ENCODE measurements around the gene TSLP.

The TSLP gene

GRCh38 chr5:111071413-111071812 is at the start of gene TSLP:
TSS of gene TSLP (plus strand) at chr5:111071713. CDS start at chr5:111071891, 178 bp downstream.
- H3K9ac ChIP-seq (ENCODE audit: low read depth, low read length): no peak within 1 kb of the TSS
- no peak within 1 kb of the TSS for H2AFZ ChIP-seq (ENCODE audit: low read depth, low read length)
- no peak within 1 kb of the TSS for H3K4me2 ChIP-seq (ENCODE audit: insufficient read depth, low read length)

GRCh38 chr5:111022301-111022700 is 49.2 kb upstream of the TSLP start:
- Histone ChIP-seq H3K27me3 (ENCODE audit: insufficient read depth, low read length, poor library complexity) (no peaks in the 10 kb centered on the region), H3K9me3 (ENCODE audit: insufficient read depth, low read length, severe bottlenecking) (no peaks in the 10 kb centered on the region), H3K36me3 (ENCODE audit: insufficient read depth, low read length) (no peaks in the 10 kb centered on the region), H3K9ac (ENCODE audit: low read depth, low read length) (no peak overlapping the region), H3K4me2 (ENCODE audit: insufficient read depth, low read length) (no peak overlapping the region), H3K79me2 (ENCODE audit: insufficient read depth, low read length) (no peaks in the 10 kb centered on the region), H3K4me1 (ENCODE audit: insufficient read depth, low read length) (no peaks in the 10 kb centered on the region), H3K27ac (ENCODE audit: low read length) (no peak overlapping the region), H3K4me3 (ENCODE audit: low read depth in 1 of 2, low read length in 2 of 2) (no peak overlapping the region), H4K20me1 (ENCODE audit: insufficient read depth, low read length) (no peaks in the 10 kb centered on the region), H2AFZ (ENCODE audit: low read depth, low read length) (no peak overlapping the region)
- TF ChIP-seq EZH2 (IDR thresholded peaks at IDR 0.05; ENCODE audit: borderline replicate concordance, low read depth, low read length, severe bottlenecking): no peak
- no peak for TF ChIP-seq CTCF (IDR thresholded peaks at IDR 0.05; ENCODE audit: borderline replicate concordance, extremely low read depth, low read length, poor library complexity, severe bottlenecking)
- ATAC-seq (ENCODE audit: insufficient read depth, low read depth) (no peak), DNase-seq (no peak)

More at GRCh38 chr5:111071413-111071812, at the start of gene TSLP:
- Histone ChIP-seq H3K9me3 (ENCODE audit: insufficient read depth, low read length, severe bottlenecking) (no peaks in the 10 kb centered on the region), H4K20me1 (ENCODE audit: insufficient read depth, low read length) (no peaks in the 10 kb centered on the region), H3K36me3 (ENCODE audit: insufficient read depth, low read length) (no peaks in the 10 kb centered on the region), H3K27me3 (ENCODE audit: insufficient read depth, low read length, poor library complexity) (peaks cover 22% of the 10 kb centered on the region), H3K27ac (ENCODE audit: low read length) (no peak within 1 kb of the TSS), H3K4me3 (ENCODE audit: low read depth in 1 of 2, low read length in 2 of 2) (no peak within 1 kb of the TSS), H3K4me1 (ENCODE audit: insufficient read depth, low read length) (no peaks in the 10 kb centered on the region), H3K79me2 (ENCODE audit: insufficient read depth, low read length) (no peaks in the 10 kb centered on the region)
- DNase-seq (no peak), ATAC-seq (ENCODE audit: insufficient read depth, low read depth) (no peak)
- TF ChIP-seq CTCF (IDR thresholded peaks at IDR 0.05; ENCODE audit: borderline replicate concordance, extremely low read depth, low read length, poor library complexity, severe bottlenecking) (no peak), EZH2 (IDR thresholded peaks at IDR 0.05; ENCODE audit: borderline replicate concordance, low read depth, low read length, severe bottlenecking) (no peak)

GRCh38 chr5:111028865-111029264 is 42.6 kb upstream of the TSLP start:
- no peaks in the 10 kb centered on the region for H3K36me3 ChIP-seq (ENCODE audit: insufficient read depth, low read length)
- H3K4me3 ChIP-seq (ENCODE audit: low read depth in 1 of 2, low read length in 2 of 2): no peak overlapping the region
- H3K27ac ChIP-seq (ENCODE audit: low read length): no peak overlapping the region
- H3K9me3 ChIP-seq (ENCODE audit: insufficient read depth, low read length, severe bottlenecking): no peaks in the 10 kb centered on the region
- H3K27me3 ChIP-seq (ENCODE audit: insufficient read depth, low read length, poor library complexity): no peaks in the 10 kb centered on the region
- H4K20me1 ChIP-seq (ENCODE audit: insufficient read depth, low read length): no peaks in the 10 kb centered on the region
- no peak overlapping the region for H3K4me2 ChIP-seq (ENCODE audit: insufficient read depth, low read length)
- no peak overlapping the region for H3K9ac ChIP-seq (ENCODE audit: low read depth, low read length)
- ATAC-seq (ENCODE audit: insufficient read depth, low read depth): no peak
- no peaks in the 10 kb centered on the region for H3K79me2 ChIP-seq (ENCODE audit: insufficient read depth, low read length)
- no peak for DNase-seq
- TF ChIP-seq CTCF (IDR thresholded peaks at IDR 0.05; ENCODE audit: borderline replicate concordance, extremely low read depth, low read length, poor library complexity, severe bottlenecking) (no peak), EZH2 (IDR thresholded peaks at IDR 0.05; ENCODE audit: borderline replicate concordance, low read depth, low read length, severe bottlenecking) (no peak)
- H2AFZ ChIP-seq (ENCODE audit: low read depth, low read length): no peak overlapping the region
- H3K4me1 ChIP-seq (ENCODE audit: insufficient read depth, low read length): no peaks in the 10 kb centered on the region
